CD14-positive monocyte (primary cell): ENCODE data around the gene ANKRD13A. TPM values are rescaled to one million over a fixed set of nuclear protein-coding genes. Genes with fewer than 3 reads are reported as not detected.

Experiments used
- DNase-seq, 3 donors: peaks; one replicate each; pipeline ENCODE4 v3.0.0-alpha.2; 2011 to 2022
- H2AFZ ChIP-seq: 2 replicates; pipeline ENCODE4 v1.6.0; 2012; ENCODE audit warnings: mild to moderate bottlenecking, low read depth, low read length, inconsistent platforms; ENCODE audit not compliant: insufficient read depth, poor library complexity, severe bottlenecking
- H3K27ac ChIP-seq, 2 donors: 1 replicate in 1 of 2; 2 replicates in 1 of 2; pipeline ENCODE4 v1.5.1; 2012 to 2013; ENCODE audit warnings: low read length in 2 of 2, control low read depth in 1 of 2, inconsistent platforms in 1 of 2, low read depth in 1 of 2, mild to moderate bottlenecking in 1 of 2
- H3K27me3 ChIP-seq, 2 donors: one replicate each; pipeline versions ENCODE4 v1.6.0 to v1.6.1; 2011 to 2013; ENCODE audit warnings: low read length in 2 of 2; ENCODE audit not compliant: control insufficient read depth in 2 of 2, insufficient read depth in 2 of 2
- H3K36me3 ChIP-seq, 2 donors: replicated peaks in 1 of 2; 1 replicate in 1 of 2; 2 replicates in 1 of 2; pipeline versions ENCODE4 v1.5.1 to v1.6.1; 2012 to 2013; ENCODE audit warnings: low read length in 2 of 2, control low read depth in 1 of 2, inconsistent platforms in 1 of 2, mild to moderate bottlenecking in 1 of 2; ENCODE audit not compliant: insufficient read depth in 2 of 2, control insufficient read depth in 1 of 2
- H3K4me1 ChIP-seq, 2 donors: 1 replicate in 1 of 2; 2 replicates in 1 of 2; pipeline versions ENCODE4 v1.5.1 to v1.6.1; 2012 to 2013; ENCODE audit warnings: low read length in 2 of 2, control low read depth in 1 of 2, inconsistent platforms in 1 of 2, mild to moderate bottlenecking in 1 of 2, moderate library complexity in 1 of 2; ENCODE audit not compliant: insufficient read depth in 2 of 2, control insufficient read depth in 1 of 2
- H3K4me2 ChIP-seq: replicated peaks from 2 replicates; pipeline ENCODE3; 2012; ENCODE audit warnings: low read length, moderate library complexity, mild to moderate bottlenecking; ENCODE audit not compliant: poor library complexity, severe bottlenecking; ENCODE audit errors: extremely low read depth
- H3K4me3 ChIP-seq, 3 experiments: fragments of 200-600 bp in 1 of 3; sonication (generic) in 1 of 3; replicated peaks in 1 of 3; 1 replicate in 2 of 3; 2 replicates in 1 of 3; pipeline ENCODE4 v1.5.1; 2011 to 2013; ENCODE audit warnings: low read length in 3 of 3, mild to moderate bottlenecking in 3 of 3, control low read depth in 2 of 3, low read depth in 2 of 3, inconsistent platforms in 1 of 3, moderate library complexity in 1 of 3
- H3K79me2 ChIP-seq: 2 replicates; pipeline ENCODE4 v1.6.0; 2012; ENCODE audit warnings: mild to moderate bottlenecking, control low read depth, inconsistent platforms, low read length, moderate library complexity; ENCODE audit not compliant: insufficient read depth
- H3K9ac ChIP-seq: 2 replicates; pipeline ENCODE4 v1.6.0; 2017; ENCODE audit warnings: low read length, mild to moderate bottlenecking; ENCODE audit not compliant: insufficient read depth, poor library complexity, severe bottlenecking
- H3K9me3 ChIP-seq, 2 donors: replicated peaks in 1 of 2; 1 replicate in 1 of 2; 2 replicates in 1 of 2; pipeline versions ENCODE4 v1.5.1 to v1.6.1; 2012 to 2013; ENCODE audit warnings: low read length in 2 of 2, control low read depth in 1 of 2; ENCODE audit not compliant: control insufficient read depth in 1 of 2, insufficient read depth in 1 of 2
- H4K20me1 ChIP-seq: 2 replicates; pipeline ENCODE4 v1.6.0; 2012; ENCODE audit warnings: mild to moderate bottlenecking, low read length, control low read depth, moderate library complexity; ENCODE audit not compliant: insufficient read depth
- H3K27ac Mint-ChIP-seq, 7 donors: one replicate each; pipeline ENCODE4 v1.8.0; 2020; ENCODE audit warnings: mild to moderate bottlenecking in 7 of 7, mixed read lengths in 7 of 7, moderate library complexity in 6 of 7, inconsistent platforms in 2 of 7
- H3K27me3 Mint-ChIP-seq, 3 donors: one replicate each; pipeline ENCODE4 v1.8.0; 2021 to 2022; ENCODE audit warnings: low read depth in 3 of 3, mild to moderate bottlenecking in 3 of 3, mixed read lengths in 3 of 3, moderate library complexity in 3 of 3, inconsistent platforms in 1 of 3
- H3K36me3 Mint-ChIP-seq, 2 donors: one replicate each; pipeline ENCODE4 v1.8.0; 2020; ENCODE audit warnings: mixed read lengths in 2 of 2, inconsistent platforms in 1 of 2, mild to moderate bottlenecking in 1 of 2
- H3K4me1 Mint-ChIP-seq: one replicate; pipeline ENCODE4 v1.8.0; 2020; ENCODE audit warnings: mild to moderate bottlenecking, mixed read lengths
- H3K4me3 Mint-ChIP-seq, 2 donors: one replicate each; pipeline ENCODE4 v1.8.0; 2020; ENCODE audit warnings: mild to moderate bottlenecking in 2 of 2, mixed read lengths in 2 of 2, moderate library complexity in 1 of 2
- H3K9me3 Mint-ChIP-seq, 7 donors: one replicate each; pipeline ENCODE4 v1.8.0; 2020 to 2022; ENCODE audit warnings: mixed read lengths in 7 of 7, mild to moderate bottlenecking in 6 of 7, moderate library complexity in 6 of 7, inconsistent platforms in 2 of 7
- WGBS: methylation state at CpG from one replicate; pipeline ENCODE4 v1.1.5; 2013; ENCODE audit warnings: missing lambda C conversion rate; ENCODE audit not compliant: insufficient coverage; 5-methylcytosine and 5-hydroxymethylcytosine counted together
- intact Hi-C, 2 donors: fragments of 100-400 bp; cut with micrococcal nuclease; formaldehyde crosslinking; loops; one replicate each; pipeline versions ENCODE4 v1.15.0 to v1.15.1; 2023
- polyA plus RNA-seq, 3 donors: library from polyadenylated mRNA; depleted of rRNA in 1 of 3; unstranded in 2 of 3; stranded (reverse) in 1 of 3; fragments of 300-500 nt in 2 of 3; fragments of >200 nt in 1 of 3; fragmentation: Illumina TruSeq in 2 of 3; gene quantifications; 1 replicate in 2 of 3; 2 replicates in 1 of 3; pipeline ENCODE4 v1.2.3, GENCODE V29; 2012 to 2021
- TF ChIP-seq, protein P1 (sequence below): fragments of 200-600 bp; IDR thresholded peaks from one replicate; pipeline ENCODE4 v1.8.0; 2022; ENCODE audit warnings: antibody characterized with exemption, mild to moderate bottlenecking

Gene ANKRD13A
- polyA plus RNA-seq, 3 donors: 42.8 to 89.3 (median 46.8) TPM

DNA sequence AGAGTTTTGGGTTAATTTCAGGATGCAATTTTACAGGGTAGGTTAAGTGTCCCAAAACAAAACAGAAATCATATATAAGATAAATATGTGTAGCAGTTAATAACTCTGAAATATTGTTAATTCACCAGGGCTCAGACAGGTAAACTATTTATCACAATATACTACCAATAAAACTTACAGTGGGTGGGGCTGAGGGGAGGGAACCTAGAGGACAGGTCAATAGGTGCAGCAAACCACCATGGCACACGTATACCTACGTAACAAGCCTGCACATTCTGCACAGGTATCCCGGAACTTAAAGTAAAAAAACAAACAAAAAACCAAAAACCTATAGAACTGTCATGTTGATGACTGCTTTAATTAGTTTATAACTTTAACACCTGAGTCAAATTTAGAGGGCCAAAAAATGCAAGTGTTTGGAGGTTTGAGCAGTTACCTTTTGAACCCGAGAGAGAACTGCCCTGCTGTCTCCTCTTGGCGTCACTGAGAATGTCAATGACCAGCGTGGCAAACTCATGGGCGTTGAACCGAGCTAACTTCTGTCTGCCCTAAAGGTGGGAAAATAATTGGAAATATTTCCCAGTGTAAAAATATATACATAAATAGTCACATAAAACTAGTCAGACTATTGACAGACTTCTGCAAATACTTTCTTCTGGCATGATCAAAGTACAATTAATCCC lies 39.7 kb upstream of the ANKRD13A start:
- H3K27ac Mint-ChIP-seq: no peak overlapping the region

DNA sequence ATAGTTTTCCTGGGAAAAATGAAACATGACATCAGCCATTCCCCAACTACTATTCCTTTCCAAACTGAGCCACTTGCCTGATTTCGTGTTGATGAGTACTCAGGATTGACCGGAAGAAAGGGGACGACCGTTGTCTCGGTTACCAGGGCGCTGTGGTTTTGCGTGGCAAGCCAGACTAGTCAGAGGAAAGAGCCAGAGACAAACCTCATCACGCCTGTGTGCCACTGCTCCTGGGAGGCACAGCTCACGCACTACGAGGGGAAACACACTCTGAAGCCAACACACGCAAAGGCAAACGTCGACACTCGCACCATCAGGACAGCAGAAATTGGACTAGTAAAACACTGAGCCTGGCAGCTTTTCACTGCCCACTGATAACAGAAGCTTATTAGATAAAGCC lies 38.0 kb upstream of the ANKRD13A start:
- H3K36me3 ChIP-seq: peaks cover 96 to 99% of the 10 kb centered on the region in 2 donors
- Mint-ChIP-seq H3K4me1 (no peaks in the 10 kb centered on the region), H3K27ac (peak overlapping the region in 3 of 7 donors; percentile 17 to 46 (median 42)), H3K36me3 (peaks cover 77 to 95% of the 10 kb centered on the region in 2 donors), H3K4me3 (no peak overlapping the region), H3K9me3 (no peaks in the 10 kb centered on the region), H3K27me3 (peaks cover 0 to 2% (median 0%) of the 10 kb centered on the region in 3 donors)
- H4K20me1 ChIP-seq: peaks cover 90% of the 10 kb centered on the region
- intact Hi-C loops: no loop called here
- TF ChIP-seq, protein P1, sequence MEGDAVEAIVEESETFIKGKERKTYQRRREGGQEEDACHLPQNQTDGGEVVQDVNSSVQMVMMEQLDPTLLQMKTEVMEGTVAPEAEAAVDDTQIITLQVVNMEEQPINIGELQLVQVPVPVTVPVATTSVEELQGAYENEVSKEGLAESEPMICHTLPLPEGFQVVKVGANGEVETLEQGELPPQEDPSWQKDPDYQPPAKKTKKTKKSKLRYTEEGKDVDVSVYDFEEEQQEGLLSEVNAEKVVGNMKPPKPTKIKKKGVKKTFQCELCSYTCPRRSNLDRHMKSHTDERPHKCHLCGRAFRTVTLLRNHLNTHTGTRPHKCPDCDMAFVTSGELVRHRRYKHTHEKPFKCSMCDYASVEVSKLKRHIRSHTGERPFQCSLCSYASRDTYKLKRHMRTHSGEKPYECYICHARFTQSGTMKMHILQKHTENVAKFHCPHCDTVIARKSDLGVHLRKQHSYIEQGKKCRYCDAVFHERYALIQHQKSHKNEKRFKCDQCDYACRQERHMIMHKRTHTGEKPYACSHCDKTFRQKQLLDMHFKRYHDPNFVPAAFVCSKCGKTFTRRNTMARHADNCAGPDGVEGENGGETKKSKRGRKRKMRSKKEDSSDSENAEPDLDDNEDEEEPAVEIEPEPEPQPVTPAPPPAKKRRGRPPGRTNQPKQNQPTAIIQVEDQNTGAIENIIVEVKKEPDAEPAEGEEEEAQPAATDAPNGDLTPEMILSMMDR: no peak
- no peak overlapping the region for H3K4me3 ChIP-seq
- H3K9ac ChIP-seq: no peak overlapping the region
- H2AFZ ChIP-seq: no peak overlapping the region
- H3K4me2 ChIP-seq: no peak overlapping the region
- no peaks in the 10 kb centered on the region for H3K27me3 ChIP-seq
- H3K9me3 ChIP-seq: no peaks in the 10 kb centered on the region
- no peak for DNase-seq
- peak overlapping the region in 1 of 2 donors; percentile 11 for H3K27ac ChIP-seq
- no peaks in the 10 kb centered on the region for H3K4me1 ChIP-seq
- peaks cover 48% of the 10 kb centered on the region for H3K79me2 ChIP-seq
- 94% methylated on average over 14 of the region's 14 CpGs for WGBS

More for the DNA sequence above, 39.7 kb upstream of the ANKRD13A start:
- peaks cover 43% of the 10 kb centered on the region for H3K79me2 ChIP-seq
- H3K4me3 Mint-ChIP-seq: no peak overlapping the region
- H2AFZ ChIP-seq: no peak overlapping the region
- intact Hi-C loops: no loop called here
- H3K4me3 ChIP-seq: no peak overlapping the region
- H3K9me3 ChIP-seq: no peaks in the 10 kb centered on the region
- H3K27ac ChIP-seq: no peak overlapping the region
- H3K4me1 ChIP-seq: no peaks in the 10 kb centered on the region
- TF ChIP-seq, protein P1: no peak
- H3K9ac ChIP-seq: no peak overlapping the region
- H3K27me3 ChIP-seq: no peaks in the 10 kb centered on the region
- H3K27me3 Mint-ChIP-seq: peaks cover 0 to 2% (median 0%) of the 10 kb centered on the region in 3 donors
- no peak overlapping the region for H3K4me2 ChIP-seq
- no CpG with 5 or more reads among the region's 8 CpGs for WGBS
- no peaks in the 10 kb centered on the region for H3K4me1 Mint-ChIP-seq
- H3K36me3 Mint-ChIP-seq: peaks cover 75 to 94% of the 10 kb centered on the region in 2 donors
- H4K20me1 ChIP-seq: peaks cover 90% of the 10 kb centered on the region
- no peak for DNase-seq
- no peaks in the 10 kb centered on the region for H3K9me3 Mint-ChIP-seq
- H3K36me3 ChIP-seq: peaks cover 97 to 98% of the 10 kb centered on the region in 2 donors
